ENCODE measurements around the gene SLC27A6.
"Not testable (repeated sequence)": the region's sequence is repeated elsewhere in the genome, so short reads cannot be mapped to it uniquely, and the experiment has no call there.

Gene SLC27A6

GRCh38 chr5:129022599-129022998 is 57.3 kb downstream of the SLC27A6 start:
- no peak for FAIRE-seq
- no peak for DNase-seq (ENCODE audit: insufficient read length, low spot score)
- TF ChIP-seq CTCF (IDR thresholded peaks at IDR 0.05; ENCODE audit: insufficient read depth, missing control alignments), result no peak

GRCh38 chr5:129027260-129027659 is 62.0 kb downstream of the SLC27A6 start:
- FAIRE-seq, result no peak
- TF ChIP-seq CTCF (IDR thresholded peaks at IDR 0.05; ENCODE audit: insufficient read depth, missing control alignments), result no peak

GRCh38 chr5:129031886-129032683 is 66.8 kb downstream of the SLC27A6 start:
- FAIRE-seq (no peak), DNase-seq (ENCODE audit: insufficient read length, low spot score) (no peak)
- TF ChIP-seq CTCF (IDR thresholded peaks at IDR 0.05; ENCODE audit: insufficient read depth, missing control alignments), result no peak

More at GRCh38 chr5:129027260-129027659, 62.0 kb downstream of the SLC27A6 start:
- DNase-seq (ENCODE audit: insufficient read length, low spot score), result no peak

GRCh38 chr5:129036257-129036656 is 71.0 kb downstream of the SLC27A6 start:
- FAIRE-seq; DNase-seq (ENCODE audit: insufficient read length, low spot score): not testable (repeated sequence)

- TF ChIP-seq CTCF (IDR thresholded peaks at IDR 0.05; ENCODE audit: insufficient read depth, missing control alignments), result no peak
- DNase-seq (ENCODE audit: insufficient read length, low spot score) (no peak), FAIRE-seq (peak; percentile 56)
These were observed 76.1 kb downstream of the SLC27A6 start for GRCh38 chr5:129041196-129041881.

GRCh38 chr5:129042306-129042705 is 77.0 kb downstream of the SLC27A6 start:
- TF ChIP-seq CTCF (IDR thresholded peaks at IDR 0.05; ENCODE audit: insufficient read depth, missing control alignments), result no peak
- FAIRE-seq (no peak), DNase-seq (ENCODE audit: insufficient read length, low spot score) (no peak)

GRCh38 chr5:129043894-129044293 is 78.6 kb downstream of the SLC27A6 start:
- DNase-seq (ENCODE audit: insufficient read length, low spot score) (no peak), FAIRE-seq (no peak)
- no peak for TF ChIP-seq CTCF (IDR thresholded peaks at IDR 0.05; ENCODE audit: insufficient read depth, missing control alignments)

Data from D721Med (cell line).